HG02610 (cell line): ENCODE results near the gene NCCRP1.
"Not testable (repeated sequence)": the region's sequence is repeated elsewhere in the genome, so short reads cannot be mapped to it uniquely, and the experiment has no call there.

Experiments used
- ATAC-seq: cut with Tn5 transposase; IDR thresholded peaks from one replicate; pipeline ENCODE4 v1.9.1; 2021; ENCODE audit warnings: mild to moderate bottlenecking, moderate library complexity; ENCODE audit not compliant: unreplicated experiment

NCCRP1 gene

GRCh38 chr19:39238944-39239343 is 42.2 kb downstream of the NCCRP1 start:
- no peak for ATAC-seq

DNA sequence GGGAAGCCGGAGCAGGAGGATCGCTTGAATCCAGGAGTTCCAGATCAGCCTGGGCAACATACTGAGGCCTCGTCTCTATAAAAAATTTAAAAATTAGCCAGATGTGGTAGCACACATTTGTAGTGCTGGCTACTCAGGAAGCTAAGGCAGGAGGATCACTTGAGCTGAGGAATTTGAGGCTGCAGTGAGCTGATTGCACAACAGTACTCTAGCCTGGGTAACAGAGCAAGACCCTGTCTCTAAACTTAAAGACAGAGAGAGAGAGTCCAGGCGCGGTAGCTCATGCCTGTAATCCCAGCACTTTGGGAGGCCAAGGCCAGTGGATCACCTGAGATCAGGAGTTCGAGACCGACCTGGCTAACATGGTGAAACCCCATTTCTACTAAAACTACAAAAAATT is 43.7 kb downstream of the NCCRP1 start:
- ATAC-seq = no peak

DNA sequence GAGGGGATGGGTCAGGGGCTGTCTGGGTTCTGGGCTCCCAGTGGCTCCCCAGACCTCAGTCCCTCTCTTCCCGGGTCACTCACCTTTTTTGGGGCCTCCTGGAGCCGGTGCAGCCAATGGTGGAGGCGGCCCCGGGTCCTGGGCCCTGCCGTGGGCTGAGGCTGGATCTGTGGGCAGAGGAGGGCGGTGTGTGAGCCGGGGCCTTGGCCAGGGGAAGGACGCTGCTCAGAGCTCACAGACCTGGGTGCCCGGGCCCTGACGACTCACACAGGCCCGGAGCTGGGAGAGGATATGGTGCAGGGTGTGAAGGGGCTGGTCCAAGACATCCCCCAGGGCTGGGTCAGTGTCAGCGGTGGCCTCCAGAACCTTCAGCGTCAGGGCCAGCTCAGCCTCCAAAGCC is 47.0 kb downstream of the NCCRP1 start:
- not testable (repeated sequence) for ATAC-seq

GRCh38 chr19:39244410-39245100 is 47.8 kb downstream of the NCCRP1 start, which contains the start of gene IFNL3:
TSS of gene IFNL3 (minus strand) at chr19:39245006. CDS start at chr19:39244967, 39 bp downstream.
- not testable (repeated sequence) for ATAC-seq

GRCh38 chr19:39245166-39245565 is 48.4 kb downstream of the NCCRP1 start:
- ATAC-seq = not testable (repeated sequence)

DNA sequence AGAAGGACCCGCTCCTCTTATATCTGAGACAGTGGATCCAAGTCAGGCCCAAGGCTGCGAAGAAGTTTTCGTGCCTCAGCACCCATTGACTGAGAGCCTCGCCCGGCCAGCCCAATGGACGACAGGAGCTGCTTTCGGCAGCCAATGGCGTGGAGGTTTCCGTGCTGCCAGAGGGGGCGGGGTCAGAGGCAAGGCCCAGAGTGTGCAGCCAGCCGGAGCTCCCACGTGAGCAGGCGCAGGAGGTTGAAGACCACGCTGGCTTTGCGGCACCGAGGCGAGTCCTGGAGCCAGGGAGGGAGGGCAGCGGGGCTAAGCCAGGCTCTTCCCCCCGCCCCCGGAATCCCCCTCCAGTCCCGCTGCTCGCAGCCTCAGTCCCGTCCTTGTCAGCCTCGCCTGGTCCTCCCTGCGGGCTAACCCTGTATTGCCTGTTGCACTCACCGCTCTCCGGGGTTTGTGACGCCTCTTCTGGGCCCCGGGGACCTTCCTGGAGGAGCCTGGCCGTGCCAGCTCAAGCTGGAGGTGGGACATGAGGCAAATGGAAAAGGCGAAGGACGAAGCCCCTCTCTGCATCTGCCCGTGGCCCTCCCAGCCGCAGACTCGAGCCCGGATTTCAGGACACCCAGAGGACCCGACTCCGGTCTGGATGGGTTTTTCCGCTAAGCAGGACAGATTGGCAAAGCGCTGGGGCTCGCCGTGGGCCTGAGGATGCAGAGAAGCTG is 50.3 kb downstream of the NCCRP1 start:
- no peak for ATAC-seq

- no peak for ATAC-seq
Observed at GRCh38 chr19:39247701-39248664, 51.2 kb downstream of the NCCRP1 start.

DNA sequence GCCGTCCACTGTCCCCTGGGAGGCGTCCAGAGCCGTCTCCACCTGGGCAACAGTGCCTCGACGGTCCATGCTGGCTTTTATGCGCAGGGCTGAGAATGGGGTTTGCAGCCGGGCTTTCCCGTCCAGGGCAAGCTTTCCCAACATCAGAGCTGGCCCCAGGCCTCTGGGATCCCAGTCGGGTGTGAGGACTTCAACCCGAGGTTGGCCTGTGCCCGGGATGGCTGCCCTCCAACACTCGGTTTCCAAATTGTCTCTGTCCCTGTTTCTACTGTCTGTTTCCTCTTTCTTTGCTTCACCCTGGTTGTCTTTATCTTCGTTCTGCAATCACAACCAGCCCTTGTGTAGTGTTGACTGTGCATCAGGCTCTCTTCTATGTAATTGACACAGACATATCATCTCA is 52.0 kb downstream of the NCCRP1 start, which contains the start of gene IFNL4:
Gene IFNL4, minus strand, starts transcription at position 51 of the 400 bp plus-strand sequence.
- no peak for ATAC-seq

- no peak for ATAC-seq
Observed at GRCh38 chr19:39251081-39251480, 54.3 kb downstream of the NCCRP1 start.
